ENCODE results near the gene BOD1L2.

GRCh38 chr18:57110290-57110689 is 36.6 kb upstream of the BOD1L2 start:
- TF ChIP-seq POLR2AphosphoS5 (IDR thresholded peaks at IDR 0.05) (no peak), CTCF (IDR thresholded peaks at IDR 0.05) (no peak), POLR2A (IDR thresholded peaks at IDR 0.05) (no peak)

Data from breast epithelium (tissue), 3 donors.